MM.1S (cell line): ENCODE results near the gene BMP3.

Source experiments
- DNase-seq: peaks from one replicate; pipeline ENCODE4 v3.0.0-alpha.2; 2015
- H2AFZ ChIP-seq: fragments of 300-600 bp; sonication (generic); 2 replicates; pipeline ENCODE4 v1.6.0; 2016; ENCODE audit warnings: antibody characterized with exemption, low read length
- H3F3A ChIP-seq: fragments of 300-600 bp; sonication (generic); 2 replicates; pipeline ENCODE4 v1.6.1; 2016; ENCODE audit warnings: mild to moderate bottlenecking, antibody characterized with exemption, low read length, moderate library complexity, mixed read lengths; ENCODE audit not compliant: insufficient read depth
- H3K27ac ChIP-seq: fragments of 300-600 bp; sonication (generic); 2 replicates; pipeline ENCODE4 v1.5.1; 2016; ENCODE audit warnings: mild to moderate bottlenecking, low read length
- H3K27me3 ChIP-seq: fragments of 300-600 bp; sonication (generic); replicated peaks from 2 replicates; pipeline ENCODE4 v1.6.0; 2016; ENCODE audit warnings: low read length; ENCODE audit not compliant: insufficient read depth
- H3K36me3 ChIP-seq: fragments of 300-600 bp; sonication (generic); replicated peaks from 2 replicates; pipeline ENCODE4 v1.6.1; 2016; ENCODE audit warnings: mild to moderate bottlenecking, low read length, mixed read lengths; ENCODE audit not compliant: insufficient read depth
- H3K4me1 ChIP-seq: fragments of 300-600 bp; sonication (generic); 2 replicates; pipeline ENCODE4 v1.6.1; 2016; ENCODE audit warnings: low read length, mixed read lengths
- H3K4me2 ChIP-seq: fragments of 300-600 bp; sonication (generic); 2 replicates; pipeline ENCODE4 v1.6.0; 2016; ENCODE audit warnings: low read depth, low read length
- H3K4me3 ChIP-seq: fragments of 300-600 bp; sonication (generic); 2 replicates; pipeline ENCODE4 v1.5.1; 2016; ENCODE audit warnings: low read length, mixed read lengths
- H3K79me2 ChIP-seq: fragments of 300-600 bp; sonication (generic); 2 replicates; pipeline ENCODE4 v1.6.1; 2016; ENCODE audit warnings: mixed run types, low read length, mixed read lengths
- H3K9ac ChIP-seq: fragments of 300-600 bp; sonication (generic); 2 replicates; pipeline ENCODE4 v1.6.1; 2016; ENCODE audit warnings: low read length, mixed read lengths
- H3K9me2 ChIP-seq: fragments of 300-600 bp; sonication (generic); replicated peaks from 2 replicates; pipeline ENCODE4 v1.6.1; 2016; ENCODE audit warnings: mild to moderate bottlenecking, low read length, mixed read lengths; ENCODE audit not compliant: insufficient read depth
- H3K9me3 ChIP-seq: fragments of 300-600 bp; sonication (generic); replicated peaks from 2 replicates; pipeline ENCODE4 v1.6.1; 2016; ENCODE audit warnings: mild to moderate bottlenecking, low read length, mixed read lengths; ENCODE audit not compliant: insufficient read depth
- H4K20me1 ChIP-seq: fragments of 300-600 bp; sonication (generic); 2 replicates; pipeline ENCODE4 v1.6.1; 2016; ENCODE audit warnings: mild to moderate bottlenecking, low read length, moderate library complexity, mixed read lengths; ENCODE audit not compliant: insufficient read depth
- CTCF ChIP-seq: fragments of 300-600 bp; sonication (generic); IDR thresholded peaks from 2 replicates; pipeline ENCODE4 v1.5.1; 2016; ENCODE audit warnings: antibody characterized with exemption, low read length, mixed read lengths
- EZH2 ChIP-seq: fragments of 300-600 bp; sonication (generic); optimal IDR thresholded peaks from 2 replicates; pipeline ENCODE3; 2017; ENCODE audit warnings: low read depth, mild to moderate bottlenecking, antibody characterized with exemption, low read length, mixed read lengths
- EZH2phosphoT487 ChIP-seq: fragments of 300-600 bp; sonication (generic); IDR thresholded peaks from 2 replicates; pipeline ENCODE4 v1.6.1; 2018; ENCODE audit warnings: antibody characterized with exemption, low read length

BMP3 gene

GRCh38 chr4:81032771-81033684 lies 2.5 kb downstream of the BMP3 start:
- Histone ChIP-seq H3K9me2 (no peaks in the 10 kb centered on the region), H3K4me2 (no peak overlapping the region), H4K20me1 (no peaks in the 10 kb centered on the region), H3K9ac (no peak overlapping the region), H2AFZ (no peak overlapping the region), H3K79me2 (no peaks in the 10 kb centered on the region), H3F3A (no peaks in the 10 kb centered on the region), H3K9me3 (no peaks in the 10 kb centered on the region), H3K27ac (no peak overlapping the region), H3K4me3 (no peak overlapping the region), H3K27me3 (peaks cover 29% of the 10 kb centered on the region), H3K4me1 (no peaks in the 10 kb centered on the region), H3K36me3 (no peaks in the 10 kb centered on the region)
- no peak for DNase-seq
- TF ChIP-seq EZH2phosphoT487 (no peak), EZH2 (no peak), CTCF (no peak)

- H3K36me3 ChIP-seq, result no peaks in the 10 kb centered on the region
- H3F3A ChIP-seq, result no peaks in the 10 kb centered on the region
- no peak for DNase-seq
- H3K27me3 ChIP-seq, result peaks cover 43% of the 10 kb centered on the region
- no peaks in the 10 kb centered on the region for H3K79me2 ChIP-seq
- H3K9me2 ChIP-seq, result no peaks in the 10 kb centered on the region
- H3K9ac ChIP-seq, result no peak overlapping the region
- H3K27ac ChIP-seq, result no peak overlapping the region
- TF ChIP-seq EZH2, result no peak
- TF ChIP-seq CTCF, result no peak
- no peak for TF ChIP-seq EZH2phosphoT487
- no peak overlapping the region for H3K4me2 ChIP-seq
- no peak overlapping the region for H3K4me3 ChIP-seq
- H4K20me1 ChIP-seq, result no peaks in the 10 kb centered on the region
- H3K4me1 ChIP-seq, result no peaks in the 10 kb centered on the region
- no peaks in the 10 kb centered on the region for H3K9me3 ChIP-seq
- no peak overlapping the region for H2AFZ ChIP-seq
These were observed 8.3 kb downstream of the BMP3 start for GRCh38 chr4:81038636-81039350.

GRCh38 chr4:81039351-81039972 lies 9.0 kb downstream of the BMP3 start:
- Histone ChIP-seq H4K20me1 (no peaks in the 10 kb centered on the region), H3K9ac (no peak overlapping the region), H2AFZ (no peak overlapping the region), H3K9me3 (no peaks in the 10 kb centered on the region), H3K27me3 (peaks cover 50% of the 10 kb centered on the region), H3K27ac (no peak overlapping the region), H3K36me3 (no peaks in the 10 kb centered on the region), H3K4me2 (no peak overlapping the region), H3K4me3 (no peak overlapping the region), H3F3A (no peaks in the 10 kb centered on the region), H3K4me1 (no peaks in the 10 kb centered on the region), H3K9me2 (no peaks in the 10 kb centered on the region), H3K79me2 (no peaks in the 10 kb centered on the region)
- TF ChIP-seq CTCF, result no peak
- TF ChIP-seq EZH2, result no peak
- no peak for TF ChIP-seq EZH2phosphoT487
- DNase-seq, result no peak
